Prostate gland (tissue), 2 donors: ENCODE results near the gene GIT2. TPM values are rescaled to one million over a fixed set of nuclear protein-coding genes. Genes with fewer than 3 reads are reported as not detected.

ENCODE experiments used
- DNase-seq: peaks from one replicate; pipeline ENCODE4 v3.0.0-alpha.2; 2019; ENCODE audit warnings: low spot score
- H3K27ac ChIP-seq, 2 donors: fragments of 200-600 bp; sonication (generic); 2 replicates each; pipeline ENCODE4 v1.5.1; 2017 to 2019
- H3K27me3 ChIP-seq: fragments of 200-600 bp; sonication (generic); replicated peaks from 2 replicates; pipeline ENCODE4 v1.5.1; 2019; ENCODE audit not compliant: insufficient read depth
- H3K36me3 ChIP-seq, 2 donors: fragments of 200-600 bp; sonication (generic); 1 replicate in 1 of 2; 2 replicates in 1 of 2; pipeline versions ENCODE4 v1.5.1 to v1.8.1; 2017 to 2019
- H3K4me1 ChIP-seq: fragments of 200-600 bp; sonication (generic); replicated peaks from 2 replicates; pipeline ENCODE4 v1.5.1; 2019
- H3K4me3 ChIP-seq, 2 donors: fragments of 200-600 bp; sonication (generic); 2 replicates each; pipeline ENCODE4 v1.5.1; 2017 to 2019
- H3K9me3 ChIP-seq: fragments of 200-600 bp; sonication (generic); 2 replicates; pipeline ENCODE4 v1.5.1; 2017
- POLR2A ChIP-seq: fragments of 450-650 bp; IDR thresholded peaks from one replicate; pipeline ENCODE4 v1.6.1; 2016; ENCODE audit warnings: antibody characterized with exemption, mild to moderate bottlenecking
- POLR2AphosphoS5 ChIP-seq: sonication (generic); formaldehyde crosslinking; IDR thresholded peaks from one replicate; pipeline ENCODE4 v1.6.1; 2017; ENCODE audit warnings: antibody characterized with exemption
- WGBS: methylation state at CpG from one replicate; pipeline ENCODE4 v1.1.5; 2018; 5-methylcytosine and 5-hydroxymethylcytosine counted together
- intact Hi-C: fragments of 100-400 bp; cut with DNase I; formaldehyde crosslinking; loops from one replicate; pipeline ENCODE4 v1.14.2; 2022
- total RNA-seq, 2 donors: library from RNA; depleted of rRNA; stranded (reverse); fragments of >200 nt; gene quantifications; one replicate each; pipeline ENCODE4 v1.1.0, GENCODE V29; 2016
- TF ChIP-seq, protein P1 (sequence below), 4 experiments: fragments of 200-600 bp in 2 of 4; fragments of 450-650 bp in 2 of 4; sonication (generic) in 2 of 4; IDR thresholded peaks; 1 replicate in 3 of 4; 2 replicates in 1 of 4; pipeline ENCODE4 v1.5.1; 2016 to 2019; ENCODE audit warnings: antibody characterized with exemption in 4 of 4, mild to moderate bottlenecking in 2 of 4, moderate library complexity in 2 of 4

Gene GIT2
- total RNA-seq, 2 donors from 2014 or later = 20.9 to 43.3 TPM

DNA sequence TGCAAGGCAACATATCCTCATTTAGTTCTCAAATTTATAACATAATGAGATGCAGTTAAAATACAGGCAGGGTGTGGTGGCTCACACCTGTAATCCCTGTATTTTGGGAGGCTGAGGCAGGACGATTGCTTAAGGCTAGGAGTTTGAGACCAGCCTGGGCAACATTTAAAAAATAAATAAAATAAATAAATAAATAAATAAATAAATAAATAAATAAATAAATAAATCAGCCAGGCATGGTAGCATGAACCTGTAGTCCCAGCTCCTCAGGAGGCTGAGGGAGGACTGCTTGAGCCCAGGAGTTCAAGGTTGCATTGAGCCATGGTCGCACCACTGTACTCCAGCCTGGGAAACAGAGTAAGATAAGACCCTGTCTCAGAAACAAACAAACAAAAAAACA, 56.7 kb downstream of the GIT2 start:
- WGBS = 92% methylated on average over 2 of the region's 2 CpGs
- Histone ChIP-seq H3K4me3 (no peak overlapping the region), H3K9me3 (no peaks in the 10 kb centered on the region), H3K4me1 (no peaks in the 10 kb centered on the region), H3K27me3 (no peaks in the 10 kb centered on the region), H3K27ac (no peak overlapping the region), H3K36me3 (peaks cover 0 to 4% of the 10 kb centered on the region in 2 donors)
- TF ChIP-seq, protein P1, sequence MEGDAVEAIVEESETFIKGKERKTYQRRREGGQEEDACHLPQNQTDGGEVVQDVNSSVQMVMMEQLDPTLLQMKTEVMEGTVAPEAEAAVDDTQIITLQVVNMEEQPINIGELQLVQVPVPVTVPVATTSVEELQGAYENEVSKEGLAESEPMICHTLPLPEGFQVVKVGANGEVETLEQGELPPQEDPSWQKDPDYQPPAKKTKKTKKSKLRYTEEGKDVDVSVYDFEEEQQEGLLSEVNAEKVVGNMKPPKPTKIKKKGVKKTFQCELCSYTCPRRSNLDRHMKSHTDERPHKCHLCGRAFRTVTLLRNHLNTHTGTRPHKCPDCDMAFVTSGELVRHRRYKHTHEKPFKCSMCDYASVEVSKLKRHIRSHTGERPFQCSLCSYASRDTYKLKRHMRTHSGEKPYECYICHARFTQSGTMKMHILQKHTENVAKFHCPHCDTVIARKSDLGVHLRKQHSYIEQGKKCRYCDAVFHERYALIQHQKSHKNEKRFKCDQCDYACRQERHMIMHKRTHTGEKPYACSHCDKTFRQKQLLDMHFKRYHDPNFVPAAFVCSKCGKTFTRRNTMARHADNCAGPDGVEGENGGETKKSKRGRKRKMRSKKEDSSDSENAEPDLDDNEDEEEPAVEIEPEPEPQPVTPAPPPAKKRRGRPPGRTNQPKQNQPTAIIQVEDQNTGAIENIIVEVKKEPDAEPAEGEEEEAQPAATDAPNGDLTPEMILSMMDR (IDR thresholded peaks at IDR 0.05) = no peak
- TF ChIP-seq POLR2AphosphoS5 (no peak), POLR2A (no peak)
- intact Hi-C loops = no loop called here
- DNase-seq = no peak

DNA sequence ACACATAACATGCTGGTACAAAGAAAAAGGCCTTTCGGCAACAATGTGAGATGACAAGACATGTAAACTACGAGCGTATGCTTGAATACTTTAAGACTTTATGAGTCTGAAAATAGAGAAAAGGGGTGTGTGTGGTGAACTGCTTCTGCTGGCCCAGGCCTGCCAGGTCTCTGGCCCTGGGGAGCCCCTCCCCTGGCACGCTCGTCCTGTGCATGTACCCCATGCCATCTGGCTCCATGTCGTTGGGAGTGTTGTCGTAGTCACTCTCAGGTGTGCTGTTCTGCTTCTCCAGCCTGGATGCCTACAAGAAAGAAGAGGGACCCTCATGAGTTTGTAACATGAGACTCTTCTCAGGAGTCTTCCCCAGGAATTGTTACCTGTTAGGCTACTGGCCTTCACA, 57.2 kb downstream of the GIT2 start:
- H3K27ac ChIP-seq = no peak overlapping the region
- intact Hi-C loops = no loop called here
- no peaks in the 10 kb centered on the region for H3K27me3 ChIP-seq
- DNase-seq = no peak
- H3K36me3 ChIP-seq = peaks cover 0 to 4% of the 10 kb centered on the region in 2 donors
- H3K4me3 ChIP-seq = no peak overlapping the region
- TF ChIP-seq POLR2A = no peak
- TF ChIP-seq POLR2AphosphoS5 = no peak
- 61% methylated on average over 7 of the region's 7 CpGs for WGBS
- H3K4me1 ChIP-seq = no peaks in the 10 kb centered on the region
- H3K9me3 ChIP-seq = no peaks in the 10 kb centered on the region

DNA sequence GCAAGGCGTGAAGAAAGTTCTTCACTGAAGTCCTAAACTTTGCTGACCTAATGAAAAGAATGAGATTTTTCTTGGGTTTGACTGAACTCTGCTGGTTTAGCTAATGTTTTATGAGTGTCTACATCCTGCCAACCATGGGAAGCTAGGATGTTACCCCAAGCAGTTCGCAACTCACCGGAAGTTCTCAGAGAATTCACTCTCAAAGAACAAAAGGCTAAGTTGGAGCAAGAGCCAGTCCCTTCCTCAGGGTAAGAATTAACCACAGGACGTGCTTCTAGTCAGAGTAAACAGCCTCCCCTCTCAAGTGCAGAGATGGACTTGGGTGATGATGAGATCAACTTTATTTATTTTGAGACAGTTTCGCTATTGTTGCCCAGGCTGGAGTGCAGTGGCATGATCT, 58.8 kb downstream of the GIT2 start:
- no peak for TF ChIP-seq POLR2A
- TF ChIP-seq, protein P1 (IDR thresholded peaks at IDR 0.05) = no peak
- Histone ChIP-seq H3K27ac (no peak overlapping the region), H3K27me3 (no peaks in the 10 kb centered on the region), H3K36me3 (peaks cover 2 to 4% of the 10 kb centered on the region in 2 donors), H3K4me1 (no peaks in the 10 kb centered on the region), H3K4me3 (no peak overlapping the region), H3K9me3 (no peaks in the 10 kb centered on the region)
- WGBS = 69% methylated on average over 5 of the region's 5 CpGs
- intact Hi-C loops = no loop called here
- no peak for DNase-seq

DNA sequence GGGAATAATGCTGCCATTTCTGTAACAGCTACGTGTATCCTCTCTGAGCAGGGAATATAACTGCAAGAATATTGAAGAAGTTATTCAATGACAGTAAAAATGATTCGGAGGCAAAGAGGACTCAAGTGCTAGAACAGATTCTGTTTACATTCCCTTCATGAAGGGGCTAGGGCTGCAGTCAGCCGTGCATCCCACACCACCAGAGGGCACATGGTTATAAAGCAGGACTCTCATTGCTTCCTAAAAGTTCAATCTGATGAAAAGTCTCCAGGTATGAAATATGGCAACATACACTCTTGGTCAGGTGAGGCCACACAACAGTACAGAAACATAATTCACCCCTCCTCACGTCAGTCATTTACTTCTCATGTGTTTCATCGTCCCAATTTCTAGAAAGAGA, 62.1 kb downstream of the GIT2 start:
- H3K9me3 ChIP-seq = no peaks in the 10 kb centered on the region
- H3K4me1 ChIP-seq = no peaks in the 10 kb centered on the region
- peaks cover 2 to 3% of the 10 kb centered on the region in 2 donors for H3K36me3 ChIP-seq
- TF ChIP-seq, protein P1 (IDR thresholded peaks at IDR 0.05) = peak in 1 of 4 experiments; percentile 17
- TF ChIP-seq POLR2A = no peak
- TF ChIP-seq POLR2AphosphoS5 = no peak
- H3K27ac ChIP-seq = no peak overlapping the region
- DNase-seq = no peak
- no peak overlapping the region for H3K4me3 ChIP-seq
- 70% methylated on average over 5 of the region's 5 CpGs for WGBS
- no peaks in the 10 kb centered on the region for H3K27me3 ChIP-seq
- intact Hi-C loops = loop anchor here (5.0 kb wide), 1 partner anchor 58 kb away; no protein-coding TSS in a partner anchor

DNA sequence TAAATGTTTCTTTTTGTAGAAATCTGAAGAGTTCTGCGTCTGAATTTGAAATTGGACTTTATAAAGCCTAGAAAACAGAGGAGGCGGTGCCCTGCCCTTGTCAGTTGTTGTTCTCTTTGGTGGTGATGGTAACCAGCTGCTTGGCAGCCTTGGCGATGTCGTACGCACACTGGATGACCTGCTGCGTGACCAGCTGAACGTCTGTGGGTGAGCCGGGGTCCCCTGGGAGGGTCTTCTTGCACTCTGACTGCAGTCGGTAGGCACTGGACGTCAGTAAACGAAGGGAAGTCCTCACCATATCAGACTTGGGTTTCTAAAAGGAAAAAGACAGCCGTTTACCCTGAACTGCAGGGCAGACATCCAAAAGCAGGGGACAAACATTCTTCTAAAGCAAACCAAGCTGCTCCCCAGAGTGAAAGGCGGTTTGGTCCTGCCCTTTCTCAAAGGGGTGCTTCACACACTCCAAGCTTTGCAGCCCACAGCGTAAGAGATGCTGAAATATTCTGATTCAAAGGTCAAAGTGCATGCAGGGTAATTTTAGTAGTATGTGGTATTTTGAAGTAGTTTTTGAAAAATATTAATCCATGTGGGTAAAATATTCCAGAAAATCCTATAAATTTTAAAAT, 63.2 kb downstream of the GIT2 start:
- TF ChIP-seq POLR2A = no peak
- TF ChIP-seq, protein P1 (IDR thresholded peaks at IDR 0.05) = no peak
- no peak for TF ChIP-seq POLR2AphosphoS5
- H3K27me3 ChIP-seq = no peaks in the 10 kb centered on the region
- intact Hi-C loops = loop anchor here (5.0 kb wide), 1 partner anchor 59 kb away; no protein-coding TSS in a partner anchor
- no peaks in the 10 kb centered on the region for H3K9me3 ChIP-seq
- 72% methylated on average over 14 of the region's 14 CpGs for WGBS
- DNase-seq = no peak
- no peaks in the 10 kb centered on the region for H3K4me1 ChIP-seq
- peaks cover 0 to 2% of the 10 kb centered on the region in 2 donors for H3K36me3 ChIP-seq
- H3K4me3 ChIP-seq = no peak overlapping the region
- no peak overlapping the region for H3K27ac ChIP-seq
